GM21360 (cell line): ENCODE data around the gene CAMK2A.

Experiments
- ATAC-seq: cut with Tn5 transposase; IDR thresholded peaks from one replicate; pipeline ENCODE4 v1.9.1; 2021; ENCODE audit warnings: mild to moderate bottlenecking, moderate library complexity; ENCODE audit not compliant: unreplicated experiment

Gene CAMK2A

DNA sequence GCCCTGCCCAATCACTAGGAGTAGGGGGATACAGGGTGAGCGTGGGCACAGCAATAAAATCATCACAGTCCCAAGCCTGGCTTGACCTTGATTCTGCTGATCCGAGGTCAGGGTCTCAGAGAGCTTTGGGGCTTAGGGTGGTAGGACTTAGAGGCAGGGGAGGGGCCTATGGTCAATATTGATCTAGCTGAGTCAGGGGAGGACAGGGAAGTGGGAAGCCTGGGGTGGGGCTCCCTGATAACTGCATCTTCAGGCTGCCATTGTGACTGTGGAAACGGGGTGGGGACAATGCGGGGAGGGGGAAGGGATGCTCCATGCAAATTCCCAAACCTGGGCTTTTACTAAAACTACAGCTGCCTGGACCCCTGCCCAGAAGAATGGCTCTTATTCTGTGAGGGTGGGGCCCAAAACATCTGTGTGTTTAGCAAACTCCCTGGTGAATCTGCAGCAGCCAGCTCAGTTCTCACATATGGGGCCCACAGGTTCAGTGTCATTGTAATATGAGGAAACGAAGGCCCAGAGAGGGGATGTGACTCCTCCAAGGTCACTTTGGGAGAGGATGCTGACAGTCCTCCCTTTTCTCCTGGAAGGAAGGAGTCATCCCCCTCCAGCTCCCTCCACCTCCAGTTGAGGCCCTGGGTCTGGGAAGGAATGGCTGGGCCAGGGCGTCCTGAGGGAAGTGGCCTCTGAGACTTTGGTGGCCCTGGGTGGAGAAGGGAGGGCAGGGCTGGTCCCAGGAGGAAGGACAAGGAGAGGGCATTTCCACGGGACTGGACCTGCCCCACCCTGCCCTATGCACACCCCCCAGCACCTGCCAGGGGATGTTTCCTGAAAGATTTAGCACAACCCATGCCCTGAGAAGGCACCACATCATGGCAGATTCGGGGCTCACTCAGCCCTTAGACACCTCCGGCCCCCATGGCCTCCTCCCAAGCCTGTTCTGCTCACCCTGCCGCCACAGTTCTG lies 73.3 kb downstream of the CAMK2A start:
- no peak for ATAC-seq

GRCh38 chr5:150214289-150214688 lies 75.3 kb downstream of the CAMK2A start:
- no peak for ATAC-seq

DNA sequence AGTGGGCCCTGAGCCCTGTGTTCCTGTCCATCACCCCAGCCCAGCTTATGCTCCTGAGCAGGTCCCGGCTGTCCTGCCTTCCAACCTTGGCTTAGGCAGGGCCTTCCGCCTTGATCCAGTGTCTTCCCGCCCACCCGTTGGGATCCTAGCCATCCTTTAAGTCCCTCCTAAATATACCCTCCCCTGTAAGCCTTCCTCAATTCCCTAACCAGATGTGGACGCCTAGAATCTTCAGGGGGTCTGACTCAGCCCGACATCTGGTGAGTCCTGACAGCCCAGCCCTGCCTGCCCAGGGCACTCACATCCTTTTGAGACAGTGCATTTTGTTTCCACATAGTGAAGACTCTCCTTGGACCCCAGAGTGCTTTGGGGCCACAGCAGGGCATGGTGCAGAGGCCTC lies 76.0 kb downstream of the CAMK2A start:
- no peak for ATAC-seq

DNA sequence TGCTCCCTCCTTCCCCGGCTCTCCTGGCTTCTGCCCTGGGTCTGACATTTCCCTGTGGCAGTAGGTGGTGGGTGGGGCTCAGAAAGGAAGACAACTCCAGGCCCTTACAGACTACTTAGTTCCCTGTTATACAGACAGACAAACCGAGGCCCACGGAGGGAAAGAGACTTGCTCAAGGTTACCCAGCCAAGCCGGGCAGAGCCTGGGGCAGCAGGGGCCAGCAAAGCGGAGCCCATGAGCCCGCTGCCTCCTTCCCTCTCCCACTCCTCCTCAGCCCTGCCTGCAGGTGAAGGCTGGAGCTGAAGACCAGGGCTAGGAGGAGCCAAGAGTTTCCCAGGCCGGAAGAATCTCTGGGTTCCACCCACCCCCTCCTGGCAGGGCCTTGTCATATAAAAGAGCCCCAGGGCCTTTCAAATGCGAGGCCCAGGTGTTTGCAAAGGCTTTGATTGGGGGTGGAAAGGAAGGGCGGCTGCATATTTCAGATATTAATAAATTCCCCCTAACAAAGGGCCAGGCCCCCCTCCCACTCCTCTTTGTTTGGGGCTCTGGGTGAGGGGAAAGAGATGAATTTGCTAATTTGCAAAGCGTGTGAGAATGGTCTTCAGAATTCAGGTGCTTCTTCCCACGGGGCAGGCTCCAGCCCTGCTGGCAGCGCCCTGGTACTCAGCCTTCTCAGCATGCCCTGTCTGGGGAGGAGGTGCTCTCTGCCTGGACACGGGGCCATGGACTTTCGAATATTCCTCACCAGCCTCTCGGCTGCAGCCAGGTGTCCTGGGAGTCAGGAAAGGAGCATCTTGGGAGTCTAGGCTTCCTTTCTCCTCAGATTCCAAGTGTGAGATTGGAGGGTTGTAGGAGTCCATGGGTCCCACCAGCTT lies 78.2 kb downstream of the CAMK2A start:
- no peak for ATAC-seq

- no peak for ATAC-seq
These were observed 78.9 kb downstream of the CAMK2A start for GRCh38 chr5:150210644-150211043.

DNA sequence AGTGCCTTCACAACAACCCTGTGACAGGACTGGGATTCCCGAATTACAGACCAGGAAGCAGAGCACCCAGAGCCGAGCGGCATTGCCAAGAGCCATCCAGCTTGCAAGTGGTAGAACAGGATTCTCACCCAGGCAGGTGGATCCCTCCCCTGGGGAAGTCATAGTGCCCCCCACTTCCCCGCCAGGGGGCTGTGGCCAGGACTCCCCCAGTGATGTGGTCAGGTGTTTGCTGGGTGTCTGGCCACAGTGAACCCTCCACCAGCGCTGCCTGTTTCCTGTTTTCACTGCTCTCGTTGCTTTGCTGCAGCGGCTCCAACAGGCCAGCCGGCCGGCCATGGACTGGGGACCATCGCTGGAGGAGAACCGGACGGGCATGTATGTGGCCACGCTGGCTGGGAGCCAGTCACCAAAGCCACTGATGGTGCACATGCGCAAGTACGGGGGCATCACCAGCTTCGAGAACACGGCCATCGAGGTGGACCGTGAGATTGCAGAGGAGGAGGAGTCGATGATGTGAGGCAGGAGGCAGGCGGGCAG lies 80.4 kb downstream of the CAMK2A start:
- no peak for ATAC-seq

GRCh38 chr5:150208187-150209098 lies 81.1 kb downstream of the CAMK2A start:
- ATAC-seq: no peak

- ATAC-seq: no peak
These were observed 82.8 kb downstream of the CAMK2A start for GRCh38 chr5:150206779-150207115.

DNA sequence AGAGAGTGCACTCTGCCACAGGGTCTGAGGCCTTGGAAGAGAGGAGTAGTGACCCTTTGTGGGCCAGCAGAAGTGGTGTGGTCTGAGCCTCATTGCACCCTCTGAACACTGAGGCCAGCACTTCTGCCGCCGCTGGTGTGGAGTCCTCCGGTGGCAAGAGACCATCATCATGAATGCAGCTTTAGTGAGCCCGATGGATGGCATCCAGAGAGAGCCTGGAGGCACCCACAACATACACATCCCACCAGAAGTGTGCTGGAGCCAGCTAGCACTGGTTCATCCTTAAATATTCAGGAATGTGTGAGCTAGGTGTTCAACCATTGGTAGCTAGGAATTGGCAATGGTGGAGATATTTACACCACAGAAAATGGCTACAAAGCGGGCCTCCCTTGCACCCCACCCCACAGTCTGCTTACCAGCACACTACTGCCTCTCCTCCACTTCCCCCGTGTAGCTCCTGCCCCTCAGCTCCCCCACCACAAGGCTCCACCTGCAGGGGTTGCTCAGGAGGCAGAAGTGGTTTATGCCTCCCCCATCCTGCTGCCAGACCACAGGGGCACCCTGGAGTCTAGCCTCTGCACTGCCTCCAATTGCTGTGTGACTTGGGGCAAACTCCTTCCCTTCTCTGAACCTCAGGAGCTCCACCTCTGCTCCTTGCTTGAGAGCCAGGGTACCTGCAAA lies 83.3 kb downstream of the CAMK2A start:
- no peak for ATAC-seq

DNA sequence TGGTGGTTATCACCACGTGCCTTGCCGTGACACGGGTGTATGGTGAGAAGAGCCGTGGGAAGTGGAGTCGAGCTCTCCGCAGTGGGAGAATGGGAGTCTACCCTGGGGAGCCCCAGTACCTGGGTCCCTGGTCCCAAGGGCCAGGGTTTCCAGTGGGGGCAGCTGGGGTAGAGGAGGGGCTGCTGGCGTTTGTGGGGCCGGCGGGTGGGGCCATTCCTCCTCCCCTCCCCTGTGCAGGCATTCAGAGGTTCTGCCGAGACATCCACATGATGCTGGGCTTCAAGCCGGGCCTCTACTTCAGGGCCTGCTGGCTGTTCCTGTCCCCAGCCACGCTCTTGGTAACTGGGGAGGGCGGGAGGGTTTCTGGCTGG lies 85.0 kb downstream of the CAMK2A start:
- no peak for ATAC-seq

DNA sequence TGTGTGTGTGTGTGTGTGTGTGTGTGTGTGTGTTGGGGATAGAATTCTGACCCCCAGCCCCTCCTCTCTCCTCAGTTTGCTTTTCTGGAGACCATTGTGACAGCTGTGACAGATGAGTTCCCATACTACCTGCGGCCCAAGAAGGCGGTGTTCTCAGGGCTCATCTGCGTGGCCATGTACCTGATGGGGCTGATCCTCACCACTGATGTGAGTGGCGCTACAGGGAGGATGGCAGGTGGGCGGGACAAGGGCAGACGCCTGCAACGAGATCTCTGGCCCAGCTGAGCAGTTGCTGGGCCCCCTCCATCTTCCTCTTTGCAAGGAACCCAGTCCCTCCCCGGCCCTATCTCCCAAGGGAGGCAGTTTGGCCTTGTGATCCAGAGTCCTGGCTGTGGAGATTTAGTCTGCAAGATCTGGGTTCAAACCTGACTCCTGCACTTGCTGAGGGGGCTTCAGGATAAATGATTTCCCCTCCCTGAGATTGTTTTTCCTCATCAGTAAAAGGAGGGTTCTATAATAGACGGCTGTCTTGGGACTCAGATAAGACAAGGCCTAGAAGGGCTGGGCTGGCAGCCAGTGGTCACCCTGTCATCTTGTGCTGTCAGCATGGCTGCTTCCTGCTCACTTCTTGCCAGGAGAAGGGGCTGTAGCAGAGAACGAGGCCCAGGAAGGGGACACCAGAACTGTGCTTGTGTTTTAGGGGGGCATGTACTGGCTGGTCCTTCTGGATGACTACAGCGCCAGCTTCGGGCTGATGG lies 85.6 kb downstream of the CAMK2A start:
- ATAC-seq: no peak

- ATAC-seq: no peak
These were observed 87.1 kb downstream of the CAMK2A start for GRCh38 chr5:150202501-150202900.

GRCh38 chr5:150197476-150197875 lies 92.1 kb downstream of the CAMK2A start:
- ATAC-seq: no peak

DNA sequence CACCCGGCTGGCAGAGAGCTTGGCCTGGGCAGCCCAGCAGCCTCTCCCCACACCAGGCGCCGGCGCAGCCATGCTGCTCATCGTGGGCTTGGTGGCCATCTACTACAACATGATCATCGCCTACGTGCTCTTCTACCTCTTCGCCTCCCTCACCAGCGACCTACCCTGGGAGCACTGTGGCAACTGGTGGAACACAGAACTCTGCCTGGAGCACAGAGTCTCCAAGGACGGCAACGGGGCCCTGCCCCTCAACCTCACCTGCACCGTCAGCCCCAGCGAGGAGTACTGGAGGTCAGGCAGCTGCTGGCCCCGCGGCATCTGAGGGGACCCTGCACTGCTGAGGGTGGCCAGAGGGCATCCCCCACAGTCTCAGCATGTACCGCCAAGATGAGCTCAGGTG lies 92.6 kb downstream of the CAMK2A start:
- ATAC-seq: no peak

DNA sequence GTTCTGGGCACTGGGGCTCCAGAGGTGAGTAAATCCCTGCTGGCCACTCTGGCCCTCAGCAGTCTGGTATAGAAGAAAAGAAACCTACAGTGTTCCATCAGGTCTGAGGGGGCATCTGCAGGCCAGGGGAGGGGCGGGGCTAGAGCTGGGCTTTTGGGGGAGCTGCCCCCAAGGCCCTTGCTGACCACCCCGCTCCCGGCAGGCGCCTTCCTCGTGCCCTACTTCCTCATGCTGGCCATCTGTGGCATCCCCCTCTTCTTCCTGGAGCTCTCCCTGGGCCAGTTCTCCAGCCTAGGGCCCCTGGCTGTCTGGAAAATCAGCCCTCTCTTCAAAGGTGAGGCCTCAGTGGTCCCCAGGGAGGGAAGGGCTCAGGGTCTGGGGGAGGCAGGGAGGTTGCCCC lies 93.1 kb downstream of the CAMK2A start:
- no peak for ATAC-seq

- ATAC-seq: no peak
These were observed 93.7 kb downstream of the CAMK2A start for GRCh38 chr5:150195736-150196485.

DNA sequence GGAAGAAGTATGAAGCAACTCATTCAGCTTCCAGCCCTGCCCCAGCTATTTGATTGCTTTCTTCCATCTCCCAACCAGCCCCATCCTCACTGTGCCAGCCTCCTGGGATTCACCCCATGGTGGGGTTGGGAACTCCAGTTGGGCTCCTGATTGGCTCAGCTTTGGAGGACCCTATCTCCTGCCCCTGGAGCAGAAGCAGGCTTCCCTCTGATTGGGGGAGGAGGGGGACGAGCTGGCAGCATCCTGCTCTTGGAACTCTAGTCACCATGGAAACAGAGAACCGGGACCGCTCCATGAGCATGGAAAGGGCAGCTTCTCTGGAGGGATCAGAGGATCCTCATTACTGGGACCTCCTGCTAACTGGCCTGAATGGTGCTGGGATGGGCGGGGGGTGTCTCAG lies 97.1 kb downstream of the CAMK2A start:
- no peak for ATAC-seq

GRCh38 chr5:150190987-150191386 lies 98.6 kb downstream of the CAMK2A start:
- no peak for ATAC-seq
